HG03469 (cell line): ENCODE results near the gene NPAS1.
"Not testable (repeated sequence)": the region's sequence is repeated elsewhere in the genome, so short reads cannot be mapped to it uniquely, and the experiment has no call there.

ENCODE experiments used
- ATAC-seq: cut with Tn5 transposase; IDR thresholded peaks from one replicate; pipeline ENCODE4 v1.9.1; 2021; ENCODE audit warnings: mild to moderate bottlenecking, moderate library complexity, moderate number of reproducible peaks; ENCODE audit not compliant: unreplicated experiment

Gene NPAS1

DNA sequence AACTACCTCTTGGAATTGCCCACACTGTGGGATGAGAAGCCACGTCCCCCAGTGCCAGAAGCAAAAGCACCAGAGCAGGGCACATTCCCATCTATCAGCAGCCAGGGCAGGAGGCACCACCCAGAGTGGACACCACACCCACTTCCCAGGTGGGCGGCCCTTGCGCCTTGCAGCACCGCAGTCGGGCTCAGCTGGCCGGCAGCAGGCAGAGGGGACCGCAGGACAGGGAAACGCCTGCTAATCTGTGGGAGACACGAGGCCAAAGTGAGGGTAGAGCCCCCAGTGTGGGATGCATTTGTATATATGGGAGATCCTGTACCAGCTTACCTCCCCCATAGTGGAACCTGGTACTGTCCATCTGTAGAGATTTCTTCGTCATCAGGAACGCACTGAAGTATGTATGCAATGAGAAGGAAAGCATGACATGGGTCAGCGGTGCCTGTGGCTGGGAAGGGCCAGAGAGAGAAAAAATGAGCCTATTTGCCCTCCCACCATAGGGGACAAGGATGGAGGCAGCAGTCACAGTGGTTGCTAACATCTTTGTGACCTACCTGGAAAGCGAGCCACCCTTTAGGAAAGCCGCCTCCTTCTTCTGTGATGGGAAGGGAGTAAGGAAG is 30.9 kb upstream of the NPAS1 start:
- no peak for ATAC-seq

DNA sequence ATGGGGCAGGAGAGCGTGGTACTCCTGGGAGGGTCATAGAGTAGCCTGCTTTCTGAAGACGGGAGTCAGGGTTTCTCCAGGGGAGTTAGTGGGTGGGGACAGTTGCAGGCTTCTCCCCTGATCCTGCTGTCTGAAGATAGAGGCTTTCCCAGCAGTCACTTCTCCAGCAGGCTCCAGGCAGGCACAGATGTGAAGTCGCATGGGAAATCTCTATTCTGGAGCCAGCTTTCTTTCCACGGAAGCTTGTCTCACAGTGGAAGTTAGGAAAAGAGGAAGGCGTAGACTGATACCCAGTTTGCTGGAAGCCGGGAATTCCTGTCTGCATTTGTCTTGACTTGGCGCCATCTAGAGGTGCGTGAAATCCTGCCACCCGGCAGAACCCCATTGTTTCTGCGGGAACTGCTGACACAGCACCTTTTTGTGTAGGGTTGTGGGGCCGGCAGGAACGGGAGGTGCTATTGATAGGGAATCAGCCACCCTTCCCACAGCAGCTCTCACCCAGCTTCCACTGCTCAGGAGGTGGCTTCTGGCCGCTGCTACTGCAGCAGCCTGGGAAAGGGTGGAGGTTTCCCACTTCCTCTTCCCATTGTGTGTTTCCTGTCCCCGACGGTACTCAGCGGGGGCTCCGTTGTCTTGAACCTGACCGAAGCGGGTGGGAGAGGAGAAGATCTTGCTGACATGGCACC is 28.5 kb upstream of the NPAS1 start:
- ATAC-seq: no peak

DNA sequence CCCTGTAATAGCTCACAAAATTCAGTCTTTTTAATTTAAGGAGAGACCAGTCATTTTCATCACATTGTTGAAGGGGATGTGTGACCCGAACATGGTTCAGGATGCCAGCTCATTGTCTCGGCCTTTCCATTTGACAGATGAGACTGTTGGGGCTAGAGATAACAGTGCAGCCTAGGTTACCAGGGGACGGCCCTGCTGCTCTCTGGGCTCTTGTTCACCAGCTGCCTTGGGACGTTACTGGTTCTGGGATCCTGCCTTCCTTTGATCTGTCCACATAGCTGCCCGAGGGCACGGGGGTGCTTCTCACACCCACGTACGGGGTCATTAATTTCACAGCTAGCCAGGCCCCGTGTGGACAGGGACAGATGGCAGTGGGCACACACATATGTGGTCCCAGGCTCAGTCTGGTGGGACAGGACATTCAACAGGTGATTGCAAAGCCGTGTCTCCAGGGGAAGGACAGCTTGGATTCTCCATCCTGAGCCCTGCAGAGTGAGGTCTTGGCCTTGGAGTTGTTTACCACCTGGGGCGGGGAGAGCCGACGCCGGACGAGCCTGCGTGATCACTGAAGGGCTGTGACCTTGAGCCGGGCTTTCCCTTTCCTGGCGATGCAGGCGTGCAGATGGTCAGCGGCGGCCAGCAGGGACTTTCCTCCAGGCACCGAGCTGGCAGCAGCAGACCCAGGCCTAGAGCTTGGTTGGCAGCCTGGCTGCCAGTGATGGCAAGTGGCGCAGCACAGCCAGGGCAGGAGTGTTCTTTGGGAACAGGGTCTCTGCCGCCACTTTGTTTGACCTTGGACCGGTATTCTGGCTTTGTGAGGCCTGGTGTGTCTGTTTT is 26.7 kb upstream of the NPAS1 start:
- no peak for ATAC-seq

DNA sequence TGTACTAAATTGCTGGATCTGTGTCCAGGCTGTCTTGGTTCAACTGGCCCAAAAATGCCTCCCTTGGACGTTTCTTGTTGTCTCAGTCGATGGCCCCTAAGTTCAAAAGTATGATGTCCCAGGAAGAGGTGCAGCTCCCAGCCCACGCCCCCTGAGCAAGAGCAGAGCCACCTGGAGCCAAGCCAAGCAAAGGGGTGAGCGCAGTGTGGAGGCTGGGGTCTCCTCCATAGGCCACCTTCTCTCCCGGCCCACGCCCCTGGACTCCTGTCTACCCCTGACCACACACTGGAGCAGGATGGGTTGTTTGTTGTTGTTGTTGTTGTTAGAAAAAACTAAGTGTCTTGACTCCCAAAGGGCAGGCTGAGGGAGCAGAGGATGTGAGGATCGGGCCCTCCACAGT is 26.0 kb upstream of the NPAS1 start:
- no peak for ATAC-seq

DNA sequence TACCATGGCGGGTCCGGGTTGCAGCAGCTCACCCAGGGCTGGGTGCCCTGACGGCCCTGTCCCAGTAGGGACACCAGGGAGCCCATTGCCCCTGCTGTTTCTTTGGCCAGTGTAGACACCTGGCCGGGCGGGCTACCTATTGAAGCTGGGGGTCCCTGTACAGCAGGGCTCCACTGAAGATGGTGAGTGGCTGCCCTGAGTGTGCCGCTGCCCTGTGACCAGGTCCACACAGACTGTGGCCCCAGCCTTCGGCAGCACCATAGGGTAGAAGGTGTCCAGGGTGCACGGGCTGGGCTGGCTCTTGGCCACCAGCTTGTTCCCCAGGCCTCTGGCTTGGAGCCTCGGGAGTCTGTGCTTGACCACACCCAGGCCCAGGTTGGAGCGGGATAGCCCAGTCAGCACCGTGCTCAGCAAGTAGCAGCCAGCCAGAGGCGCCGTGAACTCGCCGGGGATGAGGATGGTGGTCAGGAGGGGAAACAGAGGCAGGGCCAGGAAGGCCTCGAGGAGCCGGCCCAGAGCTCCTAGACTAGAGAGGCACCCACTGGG is 25.4 kb upstream of the NPAS1 start:
- ATAC-seq: no peak

DNA sequence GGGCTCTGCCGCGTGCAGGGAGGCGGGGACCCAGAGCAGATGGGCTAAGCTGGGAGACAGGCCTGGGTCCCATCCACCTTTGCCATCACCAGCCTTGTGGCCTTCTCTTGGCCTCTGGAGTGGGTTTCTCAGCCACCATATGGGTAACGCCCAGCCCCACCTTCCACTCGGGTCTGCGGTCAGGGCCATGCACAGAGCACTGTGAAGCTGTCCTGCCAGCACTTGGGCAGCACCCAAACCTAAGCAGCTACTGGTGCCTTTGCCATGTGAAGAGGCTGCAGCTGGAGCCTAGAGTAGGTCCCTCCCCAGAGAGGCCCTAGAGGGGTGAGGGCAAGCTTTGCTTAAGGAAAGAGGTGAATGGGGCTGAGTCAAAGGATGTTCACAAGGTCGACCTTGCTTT is 24.1 kb upstream of the NPAS1 start:
- no peak for ATAC-seq

DNA sequence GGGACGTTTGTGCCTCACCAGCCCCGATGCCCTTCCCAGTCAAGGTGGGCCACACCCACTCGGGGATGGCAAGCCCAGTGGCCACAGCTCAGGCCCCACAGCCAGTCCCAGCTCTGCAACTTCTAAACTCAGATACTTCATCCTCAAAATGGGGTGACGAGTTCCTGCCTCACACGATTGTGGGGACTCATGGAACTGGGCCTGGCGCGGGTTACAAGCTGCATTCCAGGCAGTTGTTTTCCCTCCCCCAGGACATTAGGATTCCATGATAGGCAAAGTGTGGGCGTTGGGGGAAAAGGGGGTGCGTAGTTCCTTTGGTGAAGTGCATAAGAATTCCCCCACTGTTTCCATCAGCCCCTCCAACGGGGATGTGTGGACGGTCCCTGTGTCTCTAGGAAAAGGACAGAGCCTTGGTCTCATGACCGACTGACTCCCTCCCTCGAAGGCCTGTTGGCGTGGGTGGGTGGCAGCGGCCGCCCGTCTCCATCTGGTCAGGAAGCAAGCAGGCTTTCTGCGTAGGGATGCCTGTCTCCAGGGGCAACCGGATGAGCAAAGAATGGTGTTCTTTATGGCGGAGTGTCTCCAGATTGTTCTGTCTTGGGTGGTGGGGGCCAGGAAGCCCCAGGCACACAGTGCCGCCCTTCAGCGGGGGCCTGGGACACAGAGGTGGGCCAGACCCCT is 21.1 kb upstream of the NPAS1 start:
- no peak for ATAC-seq

DNA sequence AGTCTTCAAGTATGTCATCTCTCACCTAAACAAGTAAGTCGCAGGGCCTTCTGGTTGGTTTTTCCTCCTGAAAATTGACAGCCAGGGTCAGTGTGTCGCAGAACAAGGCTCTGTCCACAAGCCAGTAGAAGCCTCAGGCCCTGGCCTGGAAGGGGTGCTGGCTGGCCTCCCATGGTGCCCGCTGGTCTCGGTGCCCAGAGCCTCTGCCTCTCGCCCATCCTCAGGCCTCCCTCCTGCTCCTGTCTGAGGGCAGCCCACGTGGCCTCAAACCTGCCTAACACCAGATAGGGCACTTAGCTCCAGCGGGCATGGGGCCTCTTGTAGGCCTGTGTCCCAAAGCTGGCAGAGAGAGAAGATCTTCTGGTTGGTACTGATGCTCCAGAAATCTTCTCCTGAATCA is 20.3 kb upstream of the NPAS1 start:
- no peak for ATAC-seq

DNA sequence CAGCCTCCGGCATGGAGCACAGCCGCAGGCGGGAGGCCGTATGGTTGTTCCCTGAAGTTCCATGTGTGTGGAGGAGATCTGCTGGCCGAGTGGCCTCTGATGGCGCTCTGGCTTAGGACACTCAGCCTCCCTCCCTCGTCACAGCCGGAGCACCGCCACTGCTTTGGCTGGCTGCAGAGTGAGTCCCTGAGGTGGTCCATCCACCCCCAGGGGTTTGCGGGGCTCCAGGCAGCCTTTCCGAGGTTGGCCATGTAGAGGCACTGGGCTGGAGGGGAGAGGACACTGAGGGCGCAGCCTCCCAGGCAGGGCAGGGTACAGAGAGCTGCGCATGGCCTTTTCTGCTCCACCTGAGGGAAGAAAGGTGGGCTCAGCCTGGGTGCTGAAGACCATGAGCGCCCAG is 19.8 kb upstream of the NPAS1 start:
- no peak for ATAC-seq

DNA sequence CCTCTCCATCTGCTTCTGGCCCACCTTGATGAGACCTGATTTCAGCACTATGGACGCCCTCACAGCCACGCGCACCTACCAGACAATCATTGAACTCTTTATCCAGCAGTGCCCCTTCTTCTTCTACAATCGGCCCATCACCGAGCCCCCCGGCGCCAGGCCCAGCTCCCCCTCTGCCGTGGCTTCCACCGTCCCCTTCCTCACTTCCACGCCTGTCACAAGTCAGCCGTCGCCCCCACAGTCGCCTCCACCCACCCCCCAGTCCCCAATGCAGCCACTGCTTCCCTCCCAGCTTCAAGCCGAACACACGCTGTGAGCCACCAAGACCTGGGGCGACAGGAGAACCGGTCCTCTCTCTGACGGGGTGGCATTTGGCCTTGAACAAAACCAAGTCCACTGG is 19.3 kb upstream of the NPAS1 start:
- no peak for ATAC-seq

DNA sequence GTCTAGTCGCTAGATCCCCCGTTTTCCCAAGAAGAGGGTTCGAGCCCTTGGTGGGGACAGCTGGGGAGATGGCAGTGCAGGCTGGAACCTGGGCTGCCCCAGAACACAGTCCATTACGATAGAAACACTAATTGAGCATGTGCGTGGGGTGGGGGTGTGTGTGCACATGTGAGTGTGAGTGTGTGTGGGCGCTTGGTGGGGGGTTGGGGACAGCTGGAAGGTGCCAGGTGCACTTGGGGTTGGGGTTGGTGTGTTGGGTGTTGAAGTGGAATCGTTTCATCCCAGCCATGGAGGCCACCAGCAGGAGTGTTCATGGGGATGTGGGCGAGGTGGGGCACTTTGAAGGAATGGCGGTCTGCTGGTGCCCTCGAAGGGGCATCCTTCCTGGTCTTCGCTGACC is 18.1 kb upstream of the NPAS1 start:
- no peak for ATAC-seq

DNA sequence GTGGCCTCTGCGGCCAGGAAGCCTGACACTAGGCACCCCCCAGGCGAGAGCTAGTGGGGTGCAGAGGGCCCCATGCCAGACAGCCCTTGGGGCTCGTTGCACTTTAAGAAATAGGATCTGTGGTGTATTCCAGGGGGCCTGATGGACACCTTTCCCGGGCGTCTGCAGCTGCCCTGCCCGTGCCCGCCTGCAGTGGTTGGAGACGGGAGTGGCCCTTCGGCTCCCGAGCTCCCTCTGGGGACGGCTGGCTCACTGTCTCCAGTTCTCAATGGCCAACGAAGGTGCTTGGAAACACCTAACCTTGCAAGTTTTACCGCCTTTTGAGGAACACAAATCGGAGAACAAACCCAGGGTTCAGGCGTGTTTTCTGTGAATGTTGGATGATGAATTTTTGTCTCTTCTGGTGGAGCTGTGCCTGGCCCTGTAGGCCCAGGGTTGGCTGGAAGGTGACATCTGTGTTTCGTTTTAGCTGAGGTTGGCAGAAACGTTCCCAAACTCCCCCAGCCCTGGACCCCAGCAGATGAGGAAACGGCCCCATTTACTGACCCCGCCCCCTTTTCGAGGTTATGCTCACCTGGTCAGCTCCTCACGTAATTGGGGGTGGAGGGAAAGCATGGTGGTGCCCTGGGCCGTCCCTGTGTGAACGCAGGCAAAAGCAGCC is 17.4 kb upstream of the NPAS1 start:
- ATAC-seq: no peak

DNA sequence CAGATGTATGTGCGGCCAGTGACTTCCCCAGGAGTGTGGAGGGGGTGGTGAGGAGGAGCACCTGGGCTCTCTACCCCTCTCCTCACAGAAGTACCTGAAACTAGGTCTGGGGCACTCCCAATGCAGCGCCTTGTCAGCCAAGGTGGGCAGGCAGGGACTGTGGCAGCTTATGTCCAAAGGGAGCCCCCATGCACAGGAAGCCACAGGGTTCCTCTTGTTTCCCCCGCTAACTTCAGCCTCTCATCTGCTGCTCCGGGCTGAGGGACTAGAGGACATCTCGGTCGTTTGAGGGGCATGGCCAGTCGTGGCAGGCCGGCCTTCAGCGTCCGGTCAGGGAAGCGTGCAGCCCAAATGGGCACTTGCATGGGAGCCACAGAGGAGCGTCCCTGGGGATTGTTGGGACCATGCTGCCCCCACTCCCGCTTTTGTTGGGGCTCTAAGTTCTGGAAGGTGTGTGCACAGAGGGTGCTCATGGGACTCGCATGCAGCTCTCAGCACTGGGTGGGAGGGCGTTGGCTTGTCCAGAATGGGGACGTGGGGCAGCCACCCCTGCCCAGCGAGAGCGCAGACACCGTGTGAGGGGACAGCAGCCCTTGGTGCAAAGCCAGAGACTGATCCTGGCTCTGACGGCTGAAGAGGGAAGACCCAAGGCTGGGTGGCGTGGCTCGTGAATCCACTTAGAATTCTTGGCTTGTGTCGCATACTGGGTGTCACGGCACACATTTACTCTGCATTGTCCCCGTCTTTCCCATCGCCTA is 16.6 kb upstream of the NPAS1 start:
- ATAC-seq: no peak

DNA sequence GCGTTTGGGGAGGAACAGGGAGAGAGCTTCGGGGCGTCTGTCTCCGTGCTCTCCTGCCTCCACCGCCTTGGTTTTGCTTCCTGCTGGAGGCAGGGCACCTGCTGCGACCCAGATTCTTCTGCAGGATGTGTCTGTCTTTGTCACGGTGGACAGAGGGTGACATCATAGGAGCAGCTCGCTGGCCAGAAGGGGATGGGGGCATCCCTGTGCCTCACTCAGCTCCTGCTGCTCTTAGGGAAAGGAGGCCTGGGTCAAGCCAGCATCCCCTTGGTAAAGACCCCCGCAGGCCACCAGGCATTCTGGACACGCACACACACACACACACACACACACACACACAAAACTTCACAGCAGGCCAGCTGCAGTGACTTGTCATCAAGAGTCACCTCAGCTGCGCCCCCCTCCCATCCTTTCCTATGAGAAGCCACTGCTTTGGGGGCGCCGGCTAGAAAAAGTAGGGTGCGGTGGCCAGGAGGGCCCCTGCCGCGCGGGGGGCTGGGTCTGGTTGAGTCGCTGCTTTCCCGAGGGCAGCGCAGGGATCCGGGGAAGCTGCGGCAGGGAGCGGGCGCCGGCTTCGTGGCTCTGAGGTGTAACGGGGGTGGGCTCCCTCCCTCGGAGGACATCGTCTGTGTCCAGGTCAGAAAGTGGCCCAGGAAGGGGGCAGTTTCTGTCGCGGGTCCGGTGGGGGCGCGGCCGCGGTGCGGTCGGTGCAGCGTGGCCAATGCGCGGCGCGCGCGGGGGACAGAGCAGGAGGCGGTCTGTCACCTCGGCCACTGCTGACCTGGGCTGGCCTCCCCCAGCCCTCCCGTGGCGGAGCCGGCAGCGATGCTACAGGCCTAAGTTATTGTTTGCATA is 15.8 kb upstream of the NPAS1 start:
- no peak for ATAC-seq

DNA sequence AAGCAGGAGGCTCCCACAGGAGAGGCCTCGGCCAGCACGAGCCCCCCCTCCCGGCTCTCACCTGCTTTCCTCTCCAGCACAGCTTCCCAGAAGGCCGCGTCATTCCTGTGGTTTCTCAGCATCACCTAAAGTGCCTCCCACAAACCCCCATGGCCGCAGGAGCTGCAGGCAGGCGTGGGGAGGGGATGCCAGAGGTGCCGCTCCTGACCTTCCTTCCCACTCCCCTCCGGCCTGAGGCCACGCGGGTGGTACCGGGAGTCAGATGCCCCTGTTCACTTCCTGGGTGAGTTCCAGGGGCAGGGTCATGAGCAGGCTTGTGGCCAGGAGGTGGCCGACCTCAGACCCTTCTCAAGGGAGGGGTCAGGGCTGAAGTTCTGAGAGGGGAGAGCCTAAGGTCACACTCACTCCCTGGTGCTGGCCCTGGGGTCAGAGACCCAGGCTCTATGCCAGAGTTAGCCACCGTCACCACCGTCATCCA is 14.4 kb upstream of the NPAS1 start:
- no peak for ATAC-seq

DNA sequence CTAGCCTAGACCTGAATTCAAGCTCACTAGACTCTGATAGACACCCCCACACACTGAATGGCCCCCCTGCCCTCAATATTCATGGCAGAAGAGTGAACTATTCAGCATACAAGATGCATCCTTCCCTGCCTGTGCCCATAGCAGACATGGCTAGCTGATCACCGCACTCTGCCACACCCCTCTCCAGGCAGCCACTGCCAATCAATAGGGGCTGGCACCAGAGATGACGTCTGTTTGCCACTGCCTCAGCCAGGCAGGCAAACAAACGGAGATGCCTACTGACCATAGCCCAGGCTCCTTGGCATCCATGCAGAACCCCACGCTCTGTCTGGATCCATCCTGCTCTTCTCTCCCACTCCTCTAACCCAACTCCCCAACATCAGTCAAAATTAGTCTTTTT is 13.8 kb upstream of the NPAS1 start:
- no peak for ATAC-seq

DNA sequence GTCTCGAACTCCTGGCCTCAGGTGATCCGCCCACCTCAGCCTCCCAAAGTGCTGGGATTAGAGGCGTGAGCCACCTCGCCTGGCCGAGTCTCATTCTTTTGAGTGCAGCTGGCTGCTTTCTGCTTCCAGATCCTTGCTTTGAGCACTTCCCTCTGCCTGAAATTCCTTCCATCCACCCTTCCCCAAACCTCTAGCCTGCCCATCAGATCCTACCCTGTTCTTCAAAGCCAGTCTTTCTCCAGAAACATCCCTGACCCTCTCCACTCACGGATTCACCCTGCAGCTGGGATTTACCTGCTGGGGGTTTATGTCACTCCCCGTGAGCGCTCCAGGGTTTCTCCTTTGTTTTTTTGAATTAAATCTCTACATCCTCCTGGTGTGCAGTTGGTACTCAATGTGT is 13.1 kb upstream of the NPAS1 start:
- ATAC-seq: no peak

DNA sequence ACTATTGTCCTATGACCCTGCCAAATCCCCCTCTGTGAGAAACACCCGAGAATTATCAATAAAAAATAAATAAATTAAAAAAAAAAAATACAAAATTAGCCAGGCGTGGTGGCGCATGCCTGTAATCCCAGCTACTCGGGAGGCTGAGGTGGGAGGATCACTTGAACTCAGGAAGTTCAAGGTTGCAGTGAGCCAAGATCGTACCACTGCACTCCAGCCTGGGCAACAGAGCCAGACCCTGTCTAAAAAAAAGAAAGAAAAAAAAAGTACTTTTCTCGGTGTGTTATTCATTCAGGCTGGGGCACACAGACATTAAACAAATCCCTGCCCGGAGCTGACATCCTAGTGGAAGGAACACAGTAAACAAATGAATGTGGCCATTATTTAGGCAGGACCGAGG is 9.1 kb upstream of the NPAS1 start:
- ATAC-seq: not testable (repeated sequence)

DNA sequence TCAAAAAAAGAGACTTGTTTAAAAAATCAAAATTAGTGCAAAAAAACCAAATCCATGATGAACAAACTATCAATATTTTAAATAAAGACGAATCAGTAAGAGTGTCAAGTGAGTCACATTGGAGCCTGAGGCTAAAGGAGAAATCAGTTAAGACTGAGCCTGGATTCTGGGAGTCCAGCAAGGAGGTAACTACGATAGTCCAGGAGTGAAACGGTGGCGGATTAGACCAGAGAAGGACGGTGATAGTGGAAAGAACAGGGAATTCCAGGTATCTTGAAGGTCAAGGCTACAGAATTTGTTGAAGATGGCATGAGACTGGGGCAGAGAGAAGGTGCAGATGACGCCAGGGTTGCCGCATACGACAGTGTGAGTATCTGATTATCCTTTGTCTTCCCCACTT is 7.0 kb upstream of the NPAS1 start:
- ATAC-seq: no peak
